Keratinocyte (primary cell): Measurements from ENCODE around the gene ARFGAP3. TPM values are rescaled to one million over a fixed set of nuclear protein-coding genes. Genes with fewer than 3 reads are reported as not detected.

Experiments used
- DNase-seq: peaks from one replicate; pipeline ENCODE4 v3.0.0-alpha.2; 2011; ENCODE audit warnings: low read depth, missing footprints, low spot score
- FAIRE-seq: peaks from 2 replicates; lab custom pipeline; 2011; peaks lifted over from hg19 to GRCh38; lab: Jason Lieb, UNC
- H2AFZ ChIP-seq: 2 replicates; pipeline ENCODE4 v1.6.0; 2012; ENCODE audit warnings: low read length, control low read depth, inconsistent platforms; ENCODE audit not compliant: control insufficient read depth
- H3K27ac ChIP-seq: 2 replicates; pipeline ENCODE4 v1.5.1; 2011; ENCODE audit warnings: low read length; ENCODE audit not compliant: control insufficient read depth, insufficient read depth
- H3K27me3 ChIP-seq: 3 replicates; pipeline ENCODE4 v1.6.0; 2011; ENCODE audit warnings: low read length; ENCODE audit not compliant: control insufficient read depth, insufficient read depth; ENCODE audit errors: extremely low read depth
- H3K36me3 ChIP-seq, 2 experiments: 2 replicates in 1 of 2; 3 replicates in 1 of 2; pipeline ENCODE4 v1.5.1; 2011; ENCODE audit warnings: low read length in 2 of 2, mild to moderate bottlenecking in 1 of 2; ENCODE audit not compliant: control insufficient read depth in 2 of 2, insufficient read depth in 2 of 2; ENCODE audit errors: extremely low read depth in 1 of 2
- H3K4me1 ChIP-seq: 3 replicates; pipeline ENCODE4 v1.5.1; 2011; ENCODE audit warnings: low read length; ENCODE audit not compliant: control insufficient read depth, insufficient read depth; ENCODE audit errors: extremely low read depth
- H3K4me2 ChIP-seq: 3 replicates; pipeline ENCODE4 v1.6.0; 2011; ENCODE audit warnings: low read depth, low read length; ENCODE audit not compliant: control insufficient read depth, insufficient read depth; ENCODE audit errors: extremely low read depth
- H3K4me3 ChIP-seq, 3 experiments: fragments of 200-600 bp in 1 of 3; sonication (generic) in 1 of 3; 2 replicates in 2 of 3; 3 replicates in 1 of 3; pipeline ENCODE4 v1.5.1; 2011 to 2016; ENCODE audit warnings: low read length in 3 of 3, mild to moderate bottlenecking in 3 of 3, control low read depth in 2 of 3, inconsistent platforms in 1 of 3, low read depth in 1 of 3, mixed read lengths in 1 of 3, mixed run types in 1 of 3, moderate library complexity in 1 of 3; ENCODE audit not compliant: control insufficient read depth in 2 of 3, insufficient read depth in 2 of 3; ENCODE audit errors: extremely low read depth in 1 of 3
- H3K79me2 ChIP-seq: 2 replicates; pipeline ENCODE4 v1.6.0; 2012; ENCODE audit warnings: low read length; ENCODE audit not compliant: control insufficient read depth, insufficient read depth
- H3K9ac ChIP-seq: 3 replicates; pipeline ENCODE4 v1.6.0; 2011; ENCODE audit warnings: low read length; ENCODE audit not compliant: control insufficient read depth, insufficient read depth; ENCODE audit errors: extremely low read depth
- H3K9me1 ChIP-seq: 3 replicates; pipeline ENCODE4 v1.6.0; 2011; ENCODE audit warnings: low read length; ENCODE audit not compliant: control insufficient read depth, insufficient read depth; ENCODE audit errors: extremely low read depth
- H3K9me3 ChIP-seq: 2 replicates; pipeline ENCODE4 v1.5.1; 2012; ENCODE audit warnings: low read depth, low read length; ENCODE audit not compliant: control insufficient read depth
- H4K20me1 ChIP-seq: 3 replicates; pipeline ENCODE4 v1.6.0; 2011; ENCODE audit warnings: low read length; ENCODE audit not compliant: control insufficient read depth, insufficient read depth; ENCODE audit errors: extremely low read depth
- CTCF ChIP-seq, 3 experiments: IDR thresholded peaks in 1 of 3; conservative IDR thresholded peaks in 1 of 3; optimal IDR thresholded peaks in 1 of 3; 2 replicates in 2 of 3; 3 replicates in 1 of 3; pipeline versions ENCODE3 to v1.5.1; 2011; ENCODE audit warnings: low read length in 3 of 3, mild to moderate bottlenecking in 3 of 3, moderate library complexity in 2 of 3, control low read depth in 1 of 3, inconsistent platforms in 1 of 3; ENCODE audit not compliant: insufficient read depth in 2 of 3; ENCODE audit errors: extremely low read depth in 1 of 3
- EZH2 ChIP-seq: IDR thresholded peaks from one replicate; pipeline ENCODE4 v1.6.1; 2012; ENCODE audit warnings: inconsistent platforms, mild to moderate bottlenecking, low read length, moderate library complexity
- dilution Hi-C: fragments of 300-500 bp; cut with MboI; formaldehyde crosslinking; loops from one replicate; pipeline ENCODE4 v1.7.0; 2020; ENCODE audit warnings: low sequenced_read_pairs; ENCODE audit not compliant: extremely low pct_ligation_motif_present
- polyA plus RNA-seq, 5 experiments: library from polyadenylated mRNA; depleted of rRNA in 3 of 5; stranded (reverse) in 3 of 5; stranded (forward) in 1 of 5; unstranded in 1 of 5; fragments of >200 nt; gene quantifications; 1 replicate in 1 of 5; 2 replicates in 3 of 5; 3 replicates in 1 of 5; pipeline versions ENCODE4 v1.2.1 to v1.2.3, GENCODE V29; 2011 to 2012; ENCODE audit warnings: missing spikeins in 2 of 5, low read depth in 1 of 5, low replicate concordance in 1 of 5

ARFGAP3 gene
- polyA plus RNA-seq, 1 donor (not counting 4 experiments of a cell fraction or from before 2014, with no cell fraction given): 28.3 TPM

- H3K4me2 ChIP-seq: no peak overlapping the region
- no peak overlapping the region for H3K4me3 ChIP-seq
- dilution Hi-C loops: no loop called here
- no peak overlapping the region for H3K27ac ChIP-seq
- no peaks in the 10 kb centered on the region for H3K27me3 ChIP-seq
- H4K20me1 ChIP-seq: no peaks in the 10 kb centered on the region
- no peak for DNase-seq
- H3K79me2 ChIP-seq: no peaks in the 10 kb centered on the region
- no peaks in the 10 kb centered on the region for H3K9me3 ChIP-seq
- peaks cover 8% of the 10 kb centered on the region for H3K4me1 ChIP-seq
- H3K9ac ChIP-seq: no peak overlapping the region
- peaks cover 35 to 38% of the 10 kb centered on the region in 2 experiments for H3K36me3 ChIP-seq
- FAIRE-seq: no peak
- no peak overlapping the region for H2AFZ ChIP-seq
- TF ChIP-seq CTCF (optimal IDR thresholded peaks at IDR 0.05 in 1 of 3, IDR thresholded peaks at IDR 0.05 in 1 of 3, conservative IDR thresholded peaks at IDR 0.05 in 1 of 3; ENCODE audit: extremely low read depth in 1 of 3, insufficient read depth in 2 of 3, low read length in 3 of 3): no peak
- TF ChIP-seq EZH2: no peak
- H3K9me1 ChIP-seq: no peaks in the 10 kb centered on the region
These were observed 16.3 kb upstream of the ARFGAP3 start for GRCh38 chr22:42873356-42873755.

GRCh38 chr22:42872821-42873220 is 15.7 kb upstream of the ARFGAP3 start:
- no peak overlapping the region for H3K9ac ChIP-seq
- TF ChIP-seq EZH2 (no peak), CTCF (optimal IDR thresholded peaks at IDR 0.05 in 1 of 3, IDR thresholded peaks at IDR 0.05 in 1 of 3, conservative IDR thresholded peaks at IDR 0.05 in 1 of 3; ENCODE audit: extremely low read depth in 1 of 3, insufficient read depth in 2 of 3, low read length in 3 of 3) (no peak)
- no peak overlapping the region for H2AFZ ChIP-seq
- FAIRE-seq: no peak
- H4K20me1 ChIP-seq: no peaks in the 10 kb centered on the region
- no peaks in the 10 kb centered on the region for H3K79me2 ChIP-seq
- dilution Hi-C loops: no loop called here
- no peak overlapping the region for H3K27ac ChIP-seq
- no peaks in the 10 kb centered on the region for H3K9me1 ChIP-seq
- H3K4me1 ChIP-seq: peaks cover 12% of the 10 kb centered on the region
- peaks cover 30 to 37% of the 10 kb centered on the region in 2 experiments for H3K36me3 ChIP-seq
- H3K4me2 ChIP-seq: no peak overlapping the region
- no peaks in the 10 kb centered on the region for H3K9me3 ChIP-seq
- no peaks in the 10 kb centered on the region for H3K27me3 ChIP-seq
- no peak for DNase-seq
- no peak overlapping the region for H3K4me3 ChIP-seq
